T-cell (primary cell): Measurements from ENCODE around the gene AGAP1. TPM values are rescaled to one million over a fixed set of nuclear protein-coding genes. Genes with fewer than 3 reads are reported as not detected.

Experiments
- ATAC-seq, 4 experiments: fragments of 200-7000 bp in 3 of 4; fragments of 150-1000 bp in 1 of 4; cut with Tn5 transposase; replicated peaks in 1 of 4; 1 replicate in 3 of 4; 2 replicates in 1 of 4; pipeline ENCODE4 v1.10.0; 2021; ENCODE audit warnings: moderate library complexity in 3 of 4, mild to moderate bottlenecking in 2 of 4, moderate number of reproducible peaks in 1 of 4
- CTCF ChIA-PET, 2 donors: fragments of 300-600 bp; sonication (Branson Sonifier 250); formaldehyde crosslinking; loops; one replicate each; lab custom pipeline; 2022; ENCODE audit warnings: antibody characterized with exemption in 2 of 2; lab: Charles Lee
- POLR2A ChIA-PET, 2 donors: fragments of 300-600 bp; sonication (Branson Sonifier 250); formaldehyde crosslinking; loops; one replicate each; lab custom pipeline; 2022; ENCODE audit warnings: antibody characterized with exemption in 2 of 2; lab: Charles Lee
- DNase-seq, 35 experiments: peaks; one replicate each; pipeline versions ENCODE4 v3.0.0 to v3.0.0-alpha.2; 2013 to 2023
- H3K27ac ChIP-seq: one replicate; pipeline ENCODE4 v1.5.1; 2013; ENCODE audit warnings: low read length
- H3K27me3 ChIP-seq, 2 experiments: replicated peaks in 1 of 2; 1 replicate in 1 of 2; 2 replicates in 1 of 2; pipeline versions ENCODE4 v1.6.1 to v1.7.0; 2013; ENCODE audit warnings: low read length in 1 of 2, mixed read lengths in 1 of 2; ENCODE audit not compliant: control insufficient read depth in 2 of 2, insufficient read depth in 2 of 2; ENCODE audit errors: extremely low read depth in 1 of 2
- H3K36me3 ChIP-seq, 2 donors: 1 replicate in 1 of 2; 2 replicates in 1 of 2; pipeline versions ENCODE4 v1.6.1 to v1.7.0; 2013; ENCODE audit warnings: low read length in 1 of 2; ENCODE audit not compliant: control insufficient read depth in 2 of 2, insufficient read depth in 1 of 2; ENCODE audit errors: extremely low read depth in 1 of 2
- H3K4me1 ChIP-seq, 2 experiments: 1 replicate in 1 of 2; 2 replicates in 1 of 2; pipeline versions ENCODE4 v1.6.1 to v1.7.0; 2013; ENCODE audit warnings: low read length in 2 of 2, mixed read lengths in 1 of 2; ENCODE audit not compliant: insufficient read depth in 2 of 2, control insufficient read depth in 1 of 2; ENCODE audit errors: extremely low read depth in 1 of 2
- H3K4me3 ChIP-seq, 2 donors: 1 replicate in 1 of 2; 2 replicates in 1 of 2; pipeline versions ENCODE4 v1.5.1 to v1.7.0; 2013; ENCODE audit warnings: mild to moderate bottlenecking in 2 of 2, low read length in 1 of 2, moderate library complexity in 1 of 2; ENCODE audit not compliant: control insufficient read depth in 1 of 2; ENCODE audit errors: extremely low read depth in 1 of 2
- H3K9me3 ChIP-seq: 2 replicates; pipeline ENCODE4 v1.7.0; 2013
- H3K27ac Mint-ChIP-seq, 2 donors: one replicate each; pipeline ENCODE4 v1.8.0; 2020 to 2021; ENCODE audit warnings: mild to moderate bottlenecking in 2 of 2, mixed read lengths in 2 of 2
- H3K27me3 Mint-ChIP-seq, 2 donors: one replicate each; pipeline ENCODE4 v1.8.0; 2021 to 2022; ENCODE audit warnings: mixed read lengths in 2 of 2
- H3K36me3 Mint-ChIP-seq: one replicate; pipeline ENCODE4 v1.8.0; 2021; ENCODE audit warnings: mixed read lengths
- H3K4me1 Mint-ChIP-seq, 3 donors: one replicate each; pipeline ENCODE4 v1.8.0; 2020 to 2022; ENCODE audit warnings: mixed read lengths in 3 of 3, mild to moderate bottlenecking in 1 of 3
- H3K4me3 Mint-ChIP-seq, 3 donors: one replicate each; pipeline ENCODE4 v1.8.0; 2020 to 2022; ENCODE audit warnings: mild to moderate bottlenecking in 3 of 3, mixed read lengths in 3 of 3, moderate library complexity in 3 of 3
- H3K9me3 Mint-ChIP-seq, 3 donors: one replicate each; pipeline ENCODE4 v1.8.0; 2020 to 2022; ENCODE audit warnings: mixed read lengths in 3 of 3
- WGBS: methylation state at CpG from one replicate; pipeline ENCODE4 v1.1.5; 2013; ENCODE audit warnings: missing lambda C conversion rate; ENCODE audit not compliant: insufficient coverage; 5-methylcytosine and 5-hydroxymethylcytosine counted together
- total RNA-seq, 35 experiments: library from RNA in 6 of 35; stranded (reverse) in 6 of 35; fragments of 120-200 nt in 1 of 35; gene quantifications; one replicate each; pipeline versions ENCODE4 v1.2.1 to v1.2.4 and lab custom pipeline; 2013 to 2026

AGAP1 gene
- total RNA-seq, 5 donors from 2014 or later (not counting 1 experiment from before 2014, with no cell fraction given) = 3.9 to 15.6 (median 5.2) TPM

- DNase-seq = no peak
- no peak overlapping the region for H3K27ac ChIP-seq
- no peak overlapping the region for H3K4me3 Mint-ChIP-seq
- no peaks in the 10 kb centered on the region for H3K4me1 Mint-ChIP-seq
- ATAC-seq = no peak
- POLR2A ChIA-PET = no interaction called here
- H3K9me3 ChIP-seq = no peaks in the 10 kb centered on the region
- H3K4me1 ChIP-seq = no peaks in the 10 kb centered on the region
- no peak overlapping the region for H3K4me3 ChIP-seq
- H3K27me3 ChIP-seq = no peaks in the 10 kb centered on the region
- CTCF ChIA-PET = no interaction called here
- H3K9me3 Mint-ChIP-seq = peaks cover 0 to 2% (median 0%) of the 10 kb centered on the region in 3 donors
- H3K36me3 ChIP-seq = no peaks in the 10 kb centered on the region
- no peaks in the 10 kb centered on the region for H3K36me3 Mint-ChIP-seq
- H3K27ac Mint-ChIP-seq = no peak overlapping the region
- H3K27me3 Mint-ChIP-seq = no peaks in the 10 kb centered on the region
- 89% methylated on average over 10 of the region's 10 CpGs for WGBS
Observed at GRCh38 chr2:235894839-235895238, 401.0 kb downstream of the AGAP1 start.

GRCh38 chr2:235896061-235896460 is 402.2 kb downstream of the AGAP1 start:
- ChIA-PET POLR2A (no interaction called here), CTCF (no interaction called here)
- Mint-ChIP-seq H3K4me3 (no peak overlapping the region), H3K27me3 (no peaks in the 10 kb centered on the region), H3K4me1 (no peaks in the 10 kb centered on the region), H3K36me3 (no peaks in the 10 kb centered on the region), H3K9me3 (peaks cover 0 to 2% (median 0%) of the 10 kb centered on the region in 3 donors), H3K27ac (no peak overlapping the region)
- no peaks in the 10 kb centered on the region for H3K9me3 ChIP-seq
- no peaks in the 10 kb centered on the region for H3K36me3 ChIP-seq
- no peak overlapping the region for H3K4me3 ChIP-seq
- no peak overlapping the region for H3K27ac ChIP-seq
- no CpG with 5 or more reads among the region's 2 CpGs for WGBS
- no peaks in the 10 kb centered on the region for H3K4me1 ChIP-seq
- DNase-seq (no peak), ATAC-seq (no peak)
- no peaks in the 10 kb centered on the region for H3K27me3 ChIP-seq

- Histone ChIP-seq H3K4me1 (no peaks in the 10 kb centered on the region), H3K27ac (no peak overlapping the region), H3K4me3 (no peak overlapping the region), H3K27me3 (no peaks in the 10 kb centered on the region), H3K9me3 (no peaks in the 10 kb centered on the region), H3K36me3 (no peaks in the 10 kb centered on the region)
- 86% methylated on average over 6 of the region's 8 CpGs for WGBS
- Mint-ChIP-seq H3K4me3 (no peak overlapping the region), H3K27me3 (no peaks in the 10 kb centered on the region), H3K27ac (no peak overlapping the region), H3K36me3 (no peaks in the 10 kb centered on the region), H3K4me1 (no peaks in the 10 kb centered on the region), H3K9me3 (peaks cover 0 to 2% (median 0%) of the 10 kb centered on the region in 3 donors)
- no peak for ATAC-seq
- ChIA-PET POLR2A (no interaction called here), CTCF (no interaction called here)
- no peak for DNase-seq
Observed at GRCh38 chr2:235897992-235898391, 404.1 kb downstream of the AGAP1 start.

- ATAC-seq (no peak), DNase-seq (no peak)
- Mint-ChIP-seq H3K9me3 (peaks cover 0 to 2% (median 0%) of the 10 kb centered on the region in 3 donors), H3K36me3 (no peaks in the 10 kb centered on the region), H3K4me3 (no peak overlapping the region), H3K27me3 (no peaks in the 10 kb centered on the region), H3K4me1 (no peaks in the 10 kb centered on the region), H3K27ac (no peak overlapping the region)
- no peak overlapping the region for H3K27ac ChIP-seq
- H3K36me3 ChIP-seq = no peaks in the 10 kb centered on the region
- H3K27me3 ChIP-seq = no peaks in the 10 kb centered on the region
- CTCF ChIA-PET = no interaction called here
- no peaks in the 10 kb centered on the region for H3K9me3 ChIP-seq
- POLR2A ChIA-PET = no interaction called here
- no peaks in the 10 kb centered on the region for H3K4me1 ChIP-seq
- WGBS = 79% methylated on average over 2 of the region's 4 CpGs
- no peak overlapping the region for H3K4me3 ChIP-seq
Observed at GRCh38 chr2:235898766-235899165, 404.9 kb downstream of the AGAP1 start.

GRCh38 chr2:235900631-235901030 is 406.8 kb downstream of the AGAP1 start:
- H3K4me1 ChIP-seq = no peaks in the 10 kb centered on the region
- Mint-ChIP-seq H3K9me3 (peaks cover 0 to 2% (median 0%) of the 10 kb centered on the region in 3 donors), H3K4me1 (no peaks in the 10 kb centered on the region), H3K27ac (no peak overlapping the region), H3K4me3 (no peak overlapping the region), H3K27me3 (peaks cover 5 to 6% of the 10 kb centered on the region in 2 donors), H3K36me3 (no peaks in the 10 kb centered on the region)
- H3K9me3 ChIP-seq = no peaks in the 10 kb centered on the region
- WGBS = no CpG with 5 or more reads among the region's 1 CpG
- no peaks in the 10 kb centered on the region for H3K27me3 ChIP-seq
- H3K4me3 ChIP-seq = no peak overlapping the region
- no peaks in the 10 kb centered on the region for H3K36me3 ChIP-seq
- CTCF ChIA-PET = no interaction called here
- POLR2A ChIA-PET = no interaction called here
- ATAC-seq (no peak), DNase-seq (no peak)
- no peak overlapping the region for H3K27ac ChIP-seq

GRCh38 chr2:235901243-235901642 is 407.4 kb downstream of the AGAP1 start:
- WGBS = no CpG with 5 or more reads among the region's 1 CpG
- Histone ChIP-seq H3K4me1 (no peaks in the 10 kb centered on the region), H3K27ac (no peak overlapping the region), H3K4me3 (no peak overlapping the region), H3K36me3 (no peaks in the 10 kb centered on the region), H3K27me3 (peaks cover 0 to 5% of the 10 kb centered on the region in 2 experiments), H3K9me3 (no peaks in the 10 kb centered on the region)
- Mint-ChIP-seq H3K4me3 (no peak overlapping the region), H3K4me1 (no peaks in the 10 kb centered on the region), H3K36me3 (no peaks in the 10 kb centered on the region), H3K9me3 (no peaks in the 10 kb centered on the region), H3K27ac (no peak overlapping the region), H3K27me3 (peaks cover 7 to 9% of the 10 kb centered on the region in 2 donors)
- ChIA-PET CTCF (no interaction called here), POLR2A (no interaction called here)
- ATAC-seq (no peak), DNase-seq (no peak)
